HCT116 (cell line): ENCODE data around the gene RPE65. TPM values are rescaled to one million over a fixed set of nuclear protein-coding genes. Genes with fewer than 3 reads are reported as not detected.
A peak's percentile ranks its signal among the peaks of the same experiment; 100 is the strongest.

Experiments used
- ATAC-seq: fragments of 200-7000 bp; cut with Tn5 transposase; 2 replicates; pipeline ENCODE4 v1.9.1; 2020; ENCODE audit warnings: mild to moderate bottlenecking, moderate library complexity
- BruUV-seq: library from RNA; stranded (reverse); fragments of 400-500 nt; replicated peaks from 2 replicates; lab custom pipeline; 2021; lab: Mats Ljungman, UMichigan
- CTCF ChIA-PET: fragments of 300-600 bp; sonication (Branson Sonifier 250); formaldehyde crosslinking; loops from one replicate; lab custom pipeline; 2021; ENCODE audit warnings: antibody characterized with exemption; lab: Charles Lee
- POLR2A ChIA-PET: fragments of 300-600, 350-600 bp; sonication (Branson Sonifier 250); formaldehyde crosslinking; loops from one replicate; lab custom pipeline; 2021; ENCODE audit warnings: antibody characterized with exemption; lab: Charles Lee
- RAD21 ChIA-PET, 2 experiments: fragments of 300-600 bp; sonication (Branson Sonifier 250); formaldehyde crosslinking; loops; one replicate each; lab custom pipeline; 2023; ENCODE audit warnings: low total read pairs in 2 of 2; ENCODE audit not compliant: uncharacterized antibody in 2 of 2, unreplicated experiment in 2 of 2, low non-redundant PET in 1 of 2; lab: Charles Lee
- DNase-seq: peaks from one replicate; pipeline ENCODE4 v3.0.0-alpha.2; 2010; ENCODE audit warnings: low read depth, low spot score
- H2AFZ ChIP-seq: fragments of 200-600 bp; shearing (Covaris generic), sonication (generic); 2 replicates; pipeline ENCODE4 v1.6.1; 2017; ENCODE audit warnings: low read depth, mixed run types, mixed read lengths, antibody characterized with exemption, low read length; ENCODE audit not compliant: poor library complexity, severe bottlenecking
- H3K27ac ChIP-seq: 2 replicates; pipeline ENCODE4 v1.5.1; 2012; ENCODE audit warnings: low read depth, low read length
- H3K27me3 ChIP-seq: fragments of 200-600 bp; sonication (generic); 2 replicates; pipeline ENCODE4 v1.6.1; 2016; ENCODE audit warnings: mixed run types, low read length, mixed read lengths; ENCODE audit not compliant: insufficient read depth
- H3K36me3 ChIP-seq, 2 experiments: fragments of 200-500 bp in 1 of 2; fragments of 200-600 bp in 1 of 2; sonication (Bioruptor generic) in 1 of 2; sonication (generic) in 1 of 2; 2 replicates each; pipeline versions ENCODE4 v1.5.1 to v1.6.1; 2014 to 2016; ENCODE audit warnings: low read length in 2 of 2, inconsistent platforms in 1 of 2, mixed read lengths in 1 of 2, mixed run types in 1 of 2; ENCODE audit not compliant: insufficient read depth in 2 of 2, control insufficient read depth in 1 of 2
- H3K4me1 ChIP-seq, 2 experiments: fragments of 200-600 bp in 1 of 2; sonication (generic) in 1 of 2; 2 replicates each; pipeline versions ENCODE4 v1.5.1 to v1.6.1; 2012 to 2017; ENCODE audit warnings: low read length in 2 of 2, inconsistent platforms in 1 of 2, mild to moderate bottlenecking in 1 of 2, mixed read lengths in 1 of 2, mixed run types in 1 of 2, moderate library complexity in 1 of 2; ENCODE audit not compliant: insufficient read depth in 2 of 2, control insufficient read depth in 1 of 2
- H3K4me2 ChIP-seq: fragments of 200-600 bp; sonication (generic); 2 replicates; pipeline ENCODE4 v1.6.1; 2017; ENCODE audit warnings: mixed run types, low read length, mixed read lengths
- H3K4me3 ChIP-seq, 2 experiments: fragments of 200-600 bp in 1 of 2; sonication (generic) in 1 of 2; replicated peaks in 1 of 2; 2 replicates each; pipeline ENCODE4 v1.5.1; 2011 to 2016; ENCODE audit warnings: low read length in 2 of 2, control low read depth in 1 of 2, low read depth in 1 of 2, mild to moderate bottlenecking in 1 of 2, mixed read lengths in 1 of 2, mixed run types in 1 of 2
- H3K79me2 ChIP-seq: fragments of 200-600 bp; sonication (generic); 2 replicates; pipeline ENCODE4 v1.6.1; 2017; ENCODE audit warnings: mild to moderate bottlenecking, mixed run types, low read length, moderate library complexity, mixed read lengths; ENCODE audit not compliant: insufficient read depth
- H3K9ac ChIP-seq: fragments of 200-600 bp; sonication (generic); 2 replicates; pipeline ENCODE4 v1.6.1; 2016; ENCODE audit warnings: low read length, mixed read lengths
- H3K9me2 ChIP-seq: fragments of 200-600 bp; sonication (generic), shearing (Covaris generic); 2 replicates; pipeline ENCODE4 v1.6.1; 2017; ENCODE audit warnings: mixed run types, mild to moderate bottlenecking, moderate library complexity; ENCODE audit not compliant: insufficient read depth
- H3K9me3 ChIP-seq, 2 experiments: fragments of 200-500 bp in 1 of 2; fragments of 200-600 bp in 1 of 2; sonication (Bioruptor generic) in 1 of 2; sonication (generic) in 1 of 2; 2 replicates each; pipeline ENCODE4 v1.6.1; 2014 to 2017; ENCODE audit warnings: low read length in 2 of 2, mixed read lengths in 2 of 2, inconsistent platforms in 1 of 2, low read depth in 1 of 2, mild to moderate bottlenecking in 1 of 2, mixed run types in 1 of 2, moderate library complexity in 1 of 2; ENCODE audit not compliant: control insufficient read depth in 1 of 2, insufficient read depth in 1 of 2
- H4K20me1 ChIP-seq: fragments of 200-600 bp; sonication (generic), shearing (Covaris generic); 2 replicates; pipeline ENCODE4 v1.6.1; 2017; ENCODE audit warnings: mixed run types, mild to moderate bottlenecking, moderate library complexity; ENCODE audit not compliant: insufficient read depth
- CBX3 ChIP-seq: IDR thresholded peaks from 2 replicates; pipeline ENCODE4 v1.6.1; 2012; ENCODE audit warnings: low read depth
- CEBPB ChIP-seq: IDR thresholded peaks from 2 replicates; pipeline ENCODE4 v1.6.1; 2012; ENCODE audit warnings: low read depth
- CTCF ChIP-seq, 3 experiments: fragments of 200-600 bp in 1 of 3; sonication (generic) in 1 of 3; IDR thresholded peaks in 2 of 3; conservative IDR thresholded peaks in 1 of 3; 2 replicates each; pipeline ENCODE4 v1.5.1; 2012 to 2017; ENCODE audit warnings: low read depth in 2 of 3, low read length in 2 of 3, antibody characterized with exemption in 1 of 3, borderline replicate concordance in 1 of 3, control low read depth in 1 of 3, mild to moderate bottlenecking in 1 of 3, mixed read lengths in 1 of 3, mixed run types in 1 of 3, moderate library complexity in 1 of 3; ENCODE audit not compliant: insufficient read depth in 1 of 3
- EGR1 ChIP-seq: IDR thresholded peaks from 2 replicates; pipeline ENCODE4 v1.6.1; 2012; ENCODE audit warnings: low read depth
- ELF1 ChIP-seq: IDR thresholded peaks from 2 replicates; pipeline ENCODE4 v1.6.1; 2012; ENCODE audit warnings: low read depth, borderline replicate concordance
- EZH2phosphoT487 ChIP-seq: fragments of 200-600 bp; IDR thresholded peaks from 2 replicates; pipeline ENCODE4 v1.6.1; 2018; ENCODE audit warnings: antibody characterized with exemption, borderline replicate concordance
- FOSL1 ChIP-seq: IDR thresholded peaks from 2 replicates; pipeline ENCODE4 v1.6.1; 2012; ENCODE audit warnings: low read depth
- RAD21 ChIP-seq: IDR thresholded peaks from 2 replicates; pipeline ENCODE4 v1.6.1; 2012; ENCODE audit warnings: low read depth, mild to moderate bottlenecking
- SP1 ChIP-seq: IDR thresholded peaks from 2 replicates; pipeline ENCODE4 v1.6.1; 2012; ENCODE audit warnings: low read depth
- TCF7L2 ChIP-seq: IDR thresholded peaks from 2 replicates; pipeline ENCODE4 v1.7.0; 2011; ENCODE audit warnings: borderline replicate concordance, inconsistent platforms; ENCODE audit not compliant: insufficient read depth, insufficient read length; ENCODE audit errors: extremely low read depth
- ZBTB33 ChIP-seq: IDR thresholded peaks from 2 replicates; pipeline ENCODE4 v1.6.1; 2011; ENCODE audit warnings: mild to moderate bottlenecking, low read length, moderate library complexity; ENCODE audit not compliant: insufficient replicate concordance; ENCODE audit errors: extremely low read depth
- ZFX ChIP-seq: fragments of 450-650 bp; IDR thresholded peaks from 2 replicates; pipeline ENCODE4 v1.6.1; 2017
- intact Hi-C: fragments of 100-400 bp; cut with micrococcal nuclease; formaldehyde crosslinking; loops from 2 replicates; pipeline ENCODE4 v1.10.0; 2022
- total RNA-seq: library from RNA; stranded (reverse); gene quantifications from one replicate; pipeline ENCODE4 v1.2.1, GENCODE V29; 2021; ENCODE audit not compliant: unreplicated experiment

The RPE65 gene
- total RNA-seq, 1 experiment from 2014 or later = not detected

GRCh38 chr1:68454534-68454933 is 4.8 kb upstream of the RPE65 start:
- no peaks in the 10 kb centered on the region for H4K20me1 ChIP-seq
- intact Hi-C loops = no loop called here
- no peak overlapping the region for H3K9ac ChIP-seq
- H3K79me2 ChIP-seq = no peaks in the 10 kb centered on the region
- no peaks in the 10 kb centered on the region for H3K36me3 ChIP-seq
- no peak overlapping the region for H2AFZ ChIP-seq
- no peak for DNase-seq
- H3K4me1 ChIP-seq = peaks cover 0 to 11% of the 10 kb centered on the region in 2 experiments; a peak in 2 of 4 replicates
- H3K9me2 ChIP-seq = no peaks in the 10 kb centered on the region
- no peaks in the 10 kb centered on the region for H3K27me3 ChIP-seq
- no peak for TF ChIP-seq FOSL1
- TF ChIP-seq CEBPB = no peak
- TF ChIP-seq CTCF (IDR thresholded peaks at IDR 0.05 in 2 of 3, conservative IDR thresholded peaks at IDR 0.05 in 1 of 3; ENCODE audit: borderline replicate concordance in 1 of 3, insufficient read depth in 1 of 3, low read depth in 2 of 3, low read length in 2 of 3) = peak in 1 of 3 experiments; percentile 33; a peak in 2 of 6 replicates
- no peak for TF ChIP-seq SP1
- TF ChIP-seq, all 23 proteins: peak for 1
- ChIA-PET RAD21 (no interaction called here), CTCF (no interaction called here), POLR2A (no interaction called here)
- peak; percentile 67 for ATAC-seq
- no peaks in the 10 kb centered on the region for H3K9me3 ChIP-seq
- H3K4me3 ChIP-seq = no peak overlapping the region
- H3K27ac ChIP-seq = no peak overlapping the region
- no TSS peak for BruUV-seq
- no peak overlapping the region for H3K4me2 ChIP-seq

- Histone ChIP-seq H3K9me3 (no peaks in the 10 kb centered on the region), H3K4me1 (no peaks in the 10 kb centered on the region), H3K27ac (no peak overlapping the region), H3K4me2 (no peak overlapping the region), H3K9ac (no peak overlapping the region), H3K4me3 (no peak overlapping the region), H3K79me2 (no peaks in the 10 kb centered on the region), H4K20me1 (no peaks in the 10 kb centered on the region), H2AFZ (no peak overlapping the region), H3K27me3 (no peaks in the 10 kb centered on the region), H3K36me3 (no peaks in the 10 kb centered on the region; a peak in 1 of 4 replicates), H3K9me2 (no peaks in the 10 kb centered on the region)
- ATAC-seq = no peak
- CTCF ChIA-PET = no interaction called here
- DNase-seq = no peak
- POLR2A ChIA-PET = no interaction called here
- intact Hi-C loops = no loop called here
- RAD21 ChIA-PET = no interaction called here
- no peak for TF ChIP-seq CTCF (IDR thresholded peaks at IDR 0.05 in 2 of 3, conservative IDR thresholded peaks at IDR 0.05 in 1 of 3; ENCODE audit: borderline replicate concordance in 1 of 3, insufficient read depth in 1 of 3, low read depth in 2 of 3, low read length in 2 of 3)
- no peak for TF ChIP-seq EZH2phosphoT487
- TF ChIP-seq EGR1 = no peak
- TF ChIP-seq ZFX = no peak
- TF ChIP-seq TCF7L2 = no peak
- no peak for TF ChIP-seq ELF1
- TF ChIP-seq CBX3 = no peak
- TF ChIP-seq RAD21 = no peak
- TF ChIP-seq ZBTB33 = no peak
- BruUV-seq = no TSS peak
Observed at GRCh38 chr1:68453060-68453670, 3.4 kb upstream of the RPE65 start.
